Measurements from ENCODE around the gene SCN10A. TPM values are rescaled to one million over a fixed set of nuclear protein-coding genes. Genes with fewer than 3 reads are reported as not detected.

Gene SCN10A
- total RNA-seq, 4 donors from 2014 or later = not detected

- H3K4me1 ChIP-seq = no peaks in the 10 kb centered on the region
- no peak overlapping the region for H3K4me3 ChIP-seq
- no peak overlapping the region for H3K27ac ChIP-seq
- 76 to 77% methylated on average over 7 of the region's 7 CpGs for WGBS, 2 donors
- H3K27me3 ChIP-seq = no peaks in the 10 kb centered on the region
- no peaks in the 10 kb centered on the region for H3K9me3 ChIP-seq
- H3K36me3 ChIP-seq = no peaks in the 10 kb centered on the region
- DNase-seq (ENCODE audit: low spot score in 2 of 2) = no peak
- no peak for TF ChIP-seq CTCF (IDR thresholded peaks at IDR 0.05)
- no peak for TF ChIP-seq POLR2A (IDR thresholded peaks at IDR 0.05)
- no peak for TF ChIP-seq EP300 (IDR thresholded peaks at IDR 0.05)
Measured at GRCh38 chr3:38743043-38743442, 73.0 kb downstream of the SCN10A start.

GRCh38 chr3:38742550-38742949, 73.5 kb downstream of the SCN10A start:
- no peaks in the 10 kb centered on the region for H3K36me3 ChIP-seq
- H3K4me3 ChIP-seq = no peak overlapping the region
- DNase-seq (ENCODE audit: low spot score in 2 of 2) = no peak
- no peak overlapping the region for H3K27ac ChIP-seq
- 92 to 94% methylated on average over 1 of the region's 1 CpG for WGBS, 2 donors
- no peaks in the 10 kb centered on the region for H3K9me3 ChIP-seq
- H3K27me3 ChIP-seq = no peaks in the 10 kb centered on the region
- H3K4me1 ChIP-seq = no peaks in the 10 kb centered on the region
- TF ChIP-seq POLR2A (IDR thresholded peaks at IDR 0.05) = no peak
- no peak for TF ChIP-seq EP300 (IDR thresholded peaks at IDR 0.05)
- no peak for TF ChIP-seq CTCF (IDR thresholded peaks at IDR 0.05)

GRCh38 chr3:38740537-38740936, 75.5 kb downstream of the SCN10A start:
- H3K36me3 ChIP-seq = no peaks in the 10 kb centered on the region
- H3K27ac ChIP-seq = no peak overlapping the region
- no peak for DNase-seq (ENCODE audit: low spot score in 2 of 2)
- no peak overlapping the region for H3K4me3 ChIP-seq
- TF ChIP-seq POLR2A (IDR thresholded peaks at IDR 0.05) (no peak), EP300 (IDR thresholded peaks at IDR 0.05) (no peak), CTCF (IDR thresholded peaks at IDR 0.05) (no peak)
- no peaks in the 10 kb centered on the region for H3K9me3 ChIP-seq
- H3K27me3 ChIP-seq = no peaks in the 10 kb centered on the region
- H3K4me1 ChIP-seq = no peaks in the 10 kb centered on the region

GRCh38 chr3:38739931-38740330, 76.1 kb downstream of the SCN10A start:
- no peak for DNase-seq (ENCODE audit: low spot score in 2 of 2)
- Histone ChIP-seq H3K9me3 (no peaks in the 10 kb centered on the region), H3K36me3 (no peaks in the 10 kb centered on the region), H3K4me1 (no peaks in the 10 kb centered on the region), H3K27ac (no peak overlapping the region), H3K4me3 (no peak overlapping the region), H3K27me3 (no peaks in the 10 kb centered on the region)
- WGBS, 2 donors = 63 to 68% methylated on average over 3 of the region's 3 CpGs
- TF ChIP-seq EP300 (IDR thresholded peaks at IDR 0.05) (no peak), CTCF (IDR thresholded peaks at IDR 0.05) (no peak), POLR2A (IDR thresholded peaks at IDR 0.05) (no peak)

- H3K4me1 ChIP-seq = no peaks in the 10 kb centered on the region
- H3K4me3 ChIP-seq = no peak overlapping the region
- DNase-seq (ENCODE audit: low spot score in 2 of 2) = no peak
- H3K9me3 ChIP-seq = no peaks in the 10 kb centered on the region
- no peaks in the 10 kb centered on the region for H3K27me3 ChIP-seq
- no peak overlapping the region for H3K27ac ChIP-seq
- 69 to 78% methylated on average over 5 of the region's 5 CpGs for WGBS, 2 donors
- no peaks in the 10 kb centered on the region for H3K36me3 ChIP-seq
- TF ChIP-seq EP300 (IDR thresholded peaks at IDR 0.05) (no peak), CTCF (IDR thresholded peaks at IDR 0.05) (no peak), POLR2A (IDR thresholded peaks at IDR 0.05) (no peak)
Measured at GRCh38 chr3:38739396-38739689, 76.7 kb downstream of the SCN10A start.

Measured in tibial nerve (tissue), 4 donors.